DMS53 treated with DMSO at 0.1 percent for 48 hours (cell line): ENCODE measurements around the gene TICAM1.
"Not testable (repeated sequence)": the region's sequence is repeated elsewhere in the genome, so short reads cannot be mapped to it uniquely, and the experiment has no call there.

ENCODE experiments used
- DNase-seq: peaks from one replicate; lab custom pipeline; 2025; ENCODE audit not compliant: unreplicated experiment; lab: John Stamatoyannopoulos, UW

TICAM1 gene

DNA sequence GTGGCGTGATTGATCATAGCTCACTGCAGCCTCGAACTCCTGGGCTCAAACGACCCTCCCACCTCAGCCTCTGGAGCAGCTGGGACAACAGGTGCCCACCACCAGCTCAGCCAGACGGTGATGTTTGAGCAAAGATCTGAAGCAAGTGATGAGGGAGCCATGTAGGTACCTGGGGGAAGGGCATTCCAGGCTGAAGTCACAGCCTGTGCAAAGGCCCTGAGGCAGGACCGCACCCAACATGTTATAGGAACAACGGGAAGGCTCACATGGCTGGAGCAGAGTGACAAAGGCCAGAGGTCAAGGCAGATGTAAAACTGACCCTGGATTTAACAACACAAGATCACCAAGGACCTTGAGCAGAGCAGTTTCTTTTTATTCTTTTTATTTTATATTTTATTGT is 25.1 kb downstream of the TICAM1 start:
- DNase-seq: no peak

DNA sequence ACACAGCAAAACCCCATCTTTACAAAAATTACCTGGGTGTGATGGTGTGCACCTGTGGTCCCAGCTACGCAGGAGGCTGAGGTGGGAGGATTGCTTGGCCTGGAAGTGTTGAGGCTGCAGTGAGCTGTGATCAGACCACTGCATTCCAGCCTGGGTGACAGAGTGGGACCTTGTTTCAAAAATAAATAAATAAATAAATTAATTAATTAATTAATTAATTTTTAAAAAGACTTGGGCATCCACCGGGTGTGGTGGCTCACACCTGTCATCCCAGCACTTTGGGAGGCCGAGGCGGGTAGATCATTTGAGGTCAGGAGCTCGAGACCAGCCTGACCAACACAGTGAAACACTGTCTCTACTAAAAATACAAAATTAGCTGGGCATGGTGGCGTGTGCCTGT is 26.4 kb downstream of the TICAM1 start:
- not testable (repeated sequence) for DNase-seq

DNA sequence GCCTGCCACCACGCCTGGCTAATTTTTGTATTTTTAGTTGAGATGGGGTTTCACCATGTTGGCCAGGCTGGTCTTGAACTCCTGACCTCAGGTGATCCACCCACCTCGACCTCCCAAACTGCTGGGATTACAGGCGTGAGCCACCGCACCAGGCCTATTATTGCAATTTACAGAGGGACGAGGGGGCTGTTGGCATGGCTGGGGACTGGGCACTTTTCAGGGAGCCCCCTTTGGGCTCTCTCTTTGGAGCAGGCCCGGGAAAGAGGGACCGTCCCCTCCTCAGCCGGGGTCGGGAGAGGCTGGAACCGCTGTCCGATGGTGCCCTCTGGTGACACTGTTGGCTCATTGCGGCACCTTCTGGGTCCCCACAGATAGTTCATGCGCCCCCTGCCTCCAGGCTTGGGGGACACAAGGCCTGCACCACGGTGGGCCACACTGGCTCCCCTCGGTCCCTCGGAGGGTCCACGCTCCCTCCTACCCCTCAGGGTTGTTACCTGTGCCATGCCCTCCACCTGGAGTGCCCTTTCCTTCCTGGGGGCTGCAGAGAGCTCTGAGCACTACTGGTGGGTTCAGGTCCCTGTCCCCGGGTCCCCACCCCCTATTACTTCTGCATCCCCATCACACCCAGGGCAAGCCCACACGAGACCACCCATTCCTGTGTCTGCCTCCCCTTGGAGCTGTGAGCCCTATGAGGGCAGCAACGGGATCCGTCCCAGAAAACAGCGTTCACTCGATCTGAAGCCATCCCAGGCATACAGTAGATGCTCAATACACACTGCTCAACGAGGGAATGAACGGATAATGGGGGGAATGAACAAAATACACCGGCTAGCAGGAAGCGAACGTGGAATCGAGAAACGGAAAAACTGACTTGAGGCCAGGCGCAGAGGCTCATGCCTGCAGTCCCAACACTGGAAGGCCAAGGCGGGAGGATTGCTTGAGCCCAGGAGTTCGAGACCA is 27.5 kb downstream of the TICAM1 start:
- no peak for DNase-seq

DNA sequence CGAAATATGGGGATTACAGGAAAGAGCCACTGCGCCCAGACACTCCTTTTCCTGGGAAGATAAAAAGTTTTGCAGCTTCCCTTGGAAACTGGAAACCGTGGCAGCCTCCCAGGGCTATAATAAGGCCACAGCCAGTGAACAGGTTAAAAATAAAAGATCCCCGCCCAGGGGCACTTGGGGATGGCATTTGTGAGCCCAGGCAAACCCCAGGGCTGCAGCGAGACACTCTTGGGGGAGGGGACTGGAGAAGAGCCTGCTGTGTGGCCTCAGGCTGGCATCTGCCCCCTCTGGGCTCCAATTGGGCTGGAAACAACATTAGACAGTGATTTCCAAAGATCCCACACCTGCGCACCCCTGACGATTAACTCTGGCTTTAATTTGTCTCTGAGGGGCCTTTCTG is 28.8 kb downstream of the TICAM1 start:
- DNase-seq: no peak

GRCh38 chr19:4801085-4801619 is 30.4 kb downstream of the TICAM1 start:
- DNase-seq: no peak

DNA sequence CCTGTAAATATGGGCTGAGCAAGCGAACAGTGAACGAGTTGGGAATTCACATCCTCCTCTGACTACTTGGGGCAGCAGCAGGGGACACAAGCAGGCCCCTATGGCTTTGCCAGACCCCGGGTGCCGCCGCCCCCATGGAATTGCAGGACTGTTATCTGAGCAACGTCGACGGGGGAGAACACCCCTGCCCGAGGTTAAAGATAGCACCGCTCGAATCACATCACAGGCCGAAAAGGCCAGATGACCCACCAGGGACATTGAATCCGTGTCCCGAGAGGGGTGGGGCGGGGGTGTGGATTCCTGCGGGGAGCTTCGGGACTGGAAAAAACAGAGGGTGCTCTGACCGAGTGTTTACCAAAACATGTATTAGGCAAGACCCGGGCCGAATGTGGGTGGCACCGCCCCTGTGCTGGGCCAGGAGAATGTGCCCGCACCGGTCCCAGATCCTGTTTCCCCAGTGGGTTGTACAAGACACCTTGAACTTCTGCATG is 30.9 kb downstream of the TICAM1 start:
- no peak for DNase-seq

- DNase-seq: no peak
Measured at GRCh38 chr19:4795400-4795799, 36.1 kb downstream of the TICAM1 start.

DNA sequence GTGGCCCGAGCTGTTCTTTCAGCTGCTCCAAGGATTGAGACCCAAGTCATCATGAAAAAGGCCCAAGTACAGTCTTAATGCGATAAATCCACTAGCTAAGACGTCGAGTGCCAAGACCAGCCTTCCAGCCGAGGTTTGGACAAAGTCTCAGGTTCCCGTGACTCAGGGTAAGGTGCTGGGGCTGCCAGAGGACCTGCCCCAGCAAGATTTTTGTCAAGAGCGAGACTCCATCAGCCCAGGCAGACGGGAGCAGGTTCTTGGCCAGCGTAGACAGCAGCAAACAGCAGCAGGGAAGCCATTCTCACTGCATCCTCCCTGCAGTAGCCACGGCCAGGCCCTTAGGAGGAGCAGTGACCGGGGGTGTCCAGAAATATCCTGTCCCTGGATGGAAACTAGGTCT is 36.5 kb downstream of the TICAM1 start:
- DNase-seq: no peak

- DNase-seq: not testable (repeated sequence)
Measured at GRCh38 chr19:4793278-4793677, 38.2 kb downstream of the TICAM1 start.

DNA sequence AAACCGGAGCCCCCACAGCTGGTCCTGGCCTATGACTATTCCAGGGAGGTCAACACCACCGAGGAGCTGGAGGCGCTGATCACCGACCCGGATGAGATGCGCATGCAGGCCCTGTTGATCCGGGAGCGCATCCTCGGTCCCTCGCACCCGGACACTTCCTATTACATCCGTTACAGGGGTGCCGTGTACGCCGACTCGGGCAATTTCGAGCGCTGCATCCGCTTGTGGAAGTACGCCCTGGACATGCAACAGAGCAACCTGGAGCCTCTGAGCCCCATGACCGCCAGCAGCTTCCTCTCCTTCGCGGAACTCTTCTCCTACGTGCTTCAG is 38.7 kb downstream of the TICAM1 start:
- not testable (repeated sequence) for DNase-seq

DNA sequence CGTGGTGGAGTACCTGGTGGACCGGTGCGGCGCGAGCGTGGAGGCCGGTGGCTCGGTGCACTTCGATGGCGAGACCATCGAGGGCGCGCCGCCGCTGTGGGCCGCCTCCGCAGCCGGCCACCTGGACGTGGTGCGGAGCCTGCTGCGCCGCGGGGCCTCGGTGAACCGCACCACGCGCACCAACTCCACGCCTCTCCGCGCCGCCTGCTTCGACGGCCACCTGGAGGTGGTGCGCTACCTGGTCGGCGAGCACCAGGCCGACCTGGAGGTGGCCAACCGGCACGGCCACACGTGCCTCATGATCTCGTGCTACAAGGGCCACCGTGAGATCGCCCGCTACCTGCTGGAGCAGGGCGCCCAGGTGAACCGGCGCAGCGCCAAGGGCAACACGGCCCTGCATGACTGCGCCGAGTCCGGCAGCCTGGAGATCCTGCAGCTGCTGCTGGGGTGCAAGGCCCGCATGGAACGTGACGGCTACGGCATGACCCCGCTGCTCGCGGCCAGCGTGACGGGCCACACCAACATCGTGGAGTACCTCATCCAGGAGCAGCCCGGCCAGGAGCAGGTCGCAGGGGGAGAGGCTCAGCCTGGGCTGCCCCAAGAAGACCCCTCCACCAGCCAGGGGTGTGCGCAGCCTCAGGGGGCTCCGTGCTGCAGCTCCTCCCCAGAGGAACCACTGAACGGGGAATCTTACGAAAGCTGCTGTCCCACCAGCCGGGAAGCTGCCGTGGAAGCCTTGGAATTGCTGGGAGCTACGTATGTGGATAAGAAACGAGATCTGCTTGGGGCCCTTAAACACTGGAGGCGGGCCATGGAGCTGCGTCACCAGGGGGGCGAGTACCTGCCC is 39.3 kb downstream of the TICAM1 start:
- DNase-seq: not testable (repeated sequence)

GRCh38 chr19:4791183-4792018 is 40.1 kb downstream of the TICAM1 start, which contains the start of gene FEM1A:
FEM1A (plus strand) TSS chr19:4791734; CDS start chr19:4791855, 121 bp downstream.
- DNase-seq: peak; percentile 97

DNA sequence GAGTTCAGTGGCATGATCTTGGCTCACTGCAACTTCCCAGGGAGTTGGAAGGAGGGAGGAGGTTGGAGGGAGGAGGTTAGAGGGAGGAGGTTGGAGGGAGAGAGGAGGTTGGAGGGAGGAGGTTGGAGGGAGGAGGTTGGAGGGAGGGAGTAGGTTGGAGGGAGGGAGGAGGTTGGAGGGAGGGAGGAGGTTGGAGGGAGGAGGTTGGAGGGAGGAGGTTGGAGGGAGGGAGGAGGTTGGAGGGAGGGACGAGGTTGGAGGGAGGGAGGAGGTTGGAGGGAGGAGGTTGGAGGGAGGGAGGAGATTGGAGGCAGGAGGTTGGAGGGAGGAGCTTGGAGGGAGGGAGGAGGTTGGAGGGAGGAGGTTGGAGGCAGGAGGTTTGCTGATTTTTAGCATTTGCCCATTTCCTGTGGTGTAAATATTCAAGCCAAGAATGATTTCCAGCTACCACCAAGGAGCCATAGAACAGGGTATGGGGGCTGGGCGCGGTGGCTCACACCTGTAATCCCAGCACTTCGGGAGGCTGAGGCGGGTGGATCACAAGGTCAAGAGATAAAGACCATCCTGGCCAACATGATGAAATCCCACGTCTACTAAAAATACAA is 45.0 kb downstream of the TICAM1 start:
- not testable (repeated sequence) for DNase-seq

DNA sequence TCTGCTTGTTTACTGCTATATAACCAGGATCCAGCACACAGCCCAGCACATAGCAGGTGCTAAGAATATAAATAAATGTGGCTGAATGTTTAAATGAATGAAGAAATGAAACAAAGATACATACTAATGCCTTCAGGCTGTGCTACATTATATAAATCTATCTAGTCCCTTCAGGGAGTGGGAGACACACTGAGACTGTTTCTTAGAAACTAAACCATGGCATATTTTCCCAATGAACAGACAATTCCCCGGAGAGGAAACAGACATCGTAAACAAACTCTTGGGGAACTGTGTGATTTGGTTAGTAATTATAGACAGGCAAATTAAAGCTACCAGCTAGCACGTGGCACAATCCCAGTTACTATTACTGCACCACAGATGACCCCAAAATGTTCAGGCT is 49.7 kb downstream of the TICAM1 start:
- no peak for DNase-seq

DNA sequence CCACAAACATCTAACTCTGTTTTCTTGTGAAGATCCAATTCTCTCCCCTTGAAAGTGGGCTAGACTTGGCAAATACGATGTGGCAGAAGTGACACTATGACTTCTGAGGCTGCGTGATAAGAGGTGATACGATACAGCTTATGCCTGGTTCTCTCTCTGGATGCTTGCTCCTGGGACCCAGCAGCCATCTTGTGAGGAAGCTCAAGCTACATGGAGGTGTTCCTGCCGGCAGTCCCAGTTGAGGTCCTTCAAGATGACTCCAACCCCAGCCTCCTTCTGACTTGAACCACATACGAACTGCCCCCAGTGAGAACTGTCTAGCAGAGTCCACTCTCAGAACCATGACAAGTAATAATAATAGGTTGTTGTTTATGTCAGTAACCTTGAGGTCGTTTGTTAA is 50.7 kb downstream of the TICAM1 start:
- no peak for DNase-seq

- not testable (repeated sequence) for DNase-seq
Measured at GRCh38 chr19:4778124-4778523, 53.4 kb downstream of the TICAM1 start.

DNA sequence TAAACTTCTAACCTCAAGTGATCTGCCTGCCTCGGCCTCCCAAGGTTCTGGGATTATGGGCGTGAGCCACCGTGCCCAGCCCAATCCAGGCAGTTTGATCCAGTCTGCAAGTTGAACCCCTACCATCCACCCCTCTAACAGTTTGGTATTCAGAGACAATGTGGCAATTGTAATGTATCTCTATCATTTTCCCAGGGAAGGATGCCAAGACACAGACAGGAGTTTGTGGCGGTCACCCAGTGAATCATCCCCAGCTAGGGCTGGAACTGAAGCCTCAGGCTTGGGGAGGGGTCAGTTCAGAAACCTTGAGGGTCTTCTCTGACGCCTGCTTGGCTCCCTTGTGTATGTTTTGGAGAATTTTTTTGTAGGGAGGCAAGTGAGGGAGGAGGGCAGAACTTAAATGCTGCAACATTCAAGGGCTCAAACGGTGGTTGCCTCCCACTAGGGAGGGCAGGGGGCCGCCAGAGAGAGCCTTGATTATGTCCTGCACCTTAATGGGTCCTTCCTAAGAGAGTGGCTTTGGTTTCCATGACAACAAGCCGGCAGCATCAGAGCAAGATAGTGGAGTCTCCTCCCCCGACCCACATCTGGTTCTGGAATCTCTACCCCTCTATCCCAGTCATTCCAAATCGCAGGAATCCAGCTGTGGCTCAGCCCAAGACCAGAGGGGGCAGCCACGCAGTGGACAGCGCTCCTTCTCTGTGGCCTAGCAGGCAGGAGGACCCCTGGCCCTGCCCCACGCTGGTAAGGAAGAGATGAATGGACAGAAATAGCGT is 54.9 kb downstream of the TICAM1 start:
- DNase-seq: no peak

GRCh38 chr19:4775627-4776152 is 55.8 kb downstream of the TICAM1 start:
- DNase-seq: no peak

DNA sequence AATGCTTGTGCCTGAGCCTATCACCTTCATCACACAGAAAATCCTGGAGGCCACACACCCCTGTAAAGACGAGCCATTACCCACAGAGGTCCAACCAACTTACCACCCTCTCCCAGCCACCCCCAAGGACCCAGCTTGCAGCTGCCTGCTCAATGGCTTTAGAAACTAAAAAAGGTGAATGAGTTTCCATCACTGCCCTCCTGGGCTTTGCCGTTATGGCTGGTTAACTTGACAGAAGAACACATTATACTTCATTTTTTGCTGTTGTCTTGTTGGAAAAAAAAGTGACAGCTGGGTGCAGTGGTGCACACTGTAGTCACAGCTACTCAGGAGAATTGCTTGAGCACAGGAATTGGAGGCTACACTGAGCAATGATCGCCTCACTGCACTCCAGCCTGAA is 57.4 kb downstream of the TICAM1 start:
- DNase-seq: no peak
